ENCODE measurements around the gene NAV2. TPM values are rescaled to one million over a fixed set of nuclear protein-coding genes. Genes with fewer than 3 reads are reported as not detected.

Gene NAV2
- total and polyA plus RNA-seq, 10 donors, result 0.46 to 11.6 (median 4.1) TPM

- H3K27ac ChIP-seq, result no peak overlapping the region
- DNase-seq, result no peak
- no peak overlapping the region for H3K4me3 ChIP-seq
- H3K9me3 ChIP-seq, result peaks cover 0 to 9% (median 0%) of the 10 kb centered on the region in 8 donors
- H3K36me3 ChIP-seq, result peaks cover 0 to 11% (median 0%) of the 10 kb centered on the region in 6 donors
- H3K4me1 ChIP-seq, result no peaks in the 10 kb centered on the region
- H3K27me3 ChIP-seq (replicated peaks in 1 of 7), result no peaks in the 10 kb centered on the region
- intact Hi-C loops (cut with DNase I; ENCODE audit: low total_unique reads), result no loop called here
- TF ChIP-seq POLR2AphosphoS5 (IDR thresholded peaks at IDR 0.05) (no peak), CTCF (IDR thresholded peaks at IDR 0.05 in 8 of 11, conservative IDR thresholded peaks at IDR 0.05 in 3 of 11) (no peak), POLR2A (IDR thresholded peaks at IDR 0.05) (no peak)
- 77 to 90% (median 80%) methylated on average over 3 of the region's 3 CpGs for WGBS, 5 donors
Measured at GRCh38 chr11:19832901-19833300, 120.3 kb downstream of the NAV2 start.

GRCh38 chr11:19834771-19835170 lies 122.1 kb downstream of the NAV2 start:
- intact Hi-C loops (cut with DNase I; ENCODE audit: low total_unique reads), result no loop called here
- Histone ChIP-seq H3K27me3 (replicated peaks in 1 of 7) (no peaks in the 10 kb centered on the region), H3K4me1 (no peaks in the 10 kb centered on the region), H3K27ac (no peak overlapping the region), H3K4me3 (no peak overlapping the region), H3K9me3 (peaks cover 0 to 9% (median 0%) of the 10 kb centered on the region in 8 donors), H3K36me3 (peaks cover 0 to 11% (median 0%) of the 10 kb centered on the region in 6 donors)
- TF ChIP-seq POLR2AphosphoS5 (IDR thresholded peaks at IDR 0.05) (no peak), CTCF (IDR thresholded peaks at IDR 0.05 in 8 of 11, conservative IDR thresholded peaks at IDR 0.05 in 3 of 11) (no peak), POLR2A (IDR thresholded peaks at IDR 0.05) (no peak)
- DNase-seq, result no peak

- H3K36me3 ChIP-seq, result peaks cover 0 to 11% (median 0%) of the 10 kb centered on the region in 6 donors
- TF ChIP-seq CTCF (IDR thresholded peaks at IDR 0.05 in 8 of 11, conservative IDR thresholded peaks at IDR 0.05 in 3 of 11) (no peak), POLR2AphosphoS5 (IDR thresholded peaks at IDR 0.05) (no peak), POLR2A (IDR thresholded peaks at IDR 0.05) (no peak)
- 84 to 97% (median 93%) methylated on average over 2 of the region's 2 CpGs for WGBS, 5 donors
- no peak overlapping the region for H3K27ac ChIP-seq
- DNase-seq, result no peak
- H3K4me3 ChIP-seq, result no peak overlapping the region
- intact Hi-C loops (cut with DNase I; ENCODE audit: low total_unique reads), result no loop called here
- H3K9me3 ChIP-seq, result peaks cover 0 to 9% (median 0%) of the 10 kb centered on the region in 8 donors
- no peaks in the 10 kb centered on the region for H3K4me1 ChIP-seq
- no peaks in the 10 kb centered on the region for H3K27me3 ChIP-seq (replicated peaks in 1 of 7)
Measured at GRCh38 chr11:19836666-19837065, 124.0 kb downstream of the NAV2 start.

GRCh38 chr11:19838994-19839768 lies 126.5 kb downstream of the NAV2 start:
- intact Hi-C loops (cut with DNase I; ENCODE audit: low total_unique reads), result no loop called here
- no peaks in the 10 kb centered on the region for H3K4me1 ChIP-seq
- DNase-seq, result no peak
- H3K9me3 ChIP-seq, result no peaks in the 10 kb centered on the region
- no peak for TF ChIP-seq CTCF (IDR thresholded peaks at IDR 0.05 in 8 of 11, conservative IDR thresholded peaks at IDR 0.05 in 3 of 11)
- no peak for TF ChIP-seq POLR2AphosphoS5 (IDR thresholded peaks at IDR 0.05)
- TF ChIP-seq POLR2A (IDR thresholded peaks at IDR 0.05), result no peak
- H3K4me3 ChIP-seq, result no peak overlapping the region
- H3K27me3 ChIP-seq (replicated peaks in 1 of 7), result no peaks in the 10 kb centered on the region
- WGBS, 5 donors, result 85 to 91% (median 87%) methylated on average over 4 of the region's 4 CpGs
- no peak overlapping the region for H3K27ac ChIP-seq
- no peaks in the 10 kb centered on the region for H3K36me3 ChIP-seq
